ENCODE measurements around the gene SPNS2.

Gene SPNS2

DNA sequence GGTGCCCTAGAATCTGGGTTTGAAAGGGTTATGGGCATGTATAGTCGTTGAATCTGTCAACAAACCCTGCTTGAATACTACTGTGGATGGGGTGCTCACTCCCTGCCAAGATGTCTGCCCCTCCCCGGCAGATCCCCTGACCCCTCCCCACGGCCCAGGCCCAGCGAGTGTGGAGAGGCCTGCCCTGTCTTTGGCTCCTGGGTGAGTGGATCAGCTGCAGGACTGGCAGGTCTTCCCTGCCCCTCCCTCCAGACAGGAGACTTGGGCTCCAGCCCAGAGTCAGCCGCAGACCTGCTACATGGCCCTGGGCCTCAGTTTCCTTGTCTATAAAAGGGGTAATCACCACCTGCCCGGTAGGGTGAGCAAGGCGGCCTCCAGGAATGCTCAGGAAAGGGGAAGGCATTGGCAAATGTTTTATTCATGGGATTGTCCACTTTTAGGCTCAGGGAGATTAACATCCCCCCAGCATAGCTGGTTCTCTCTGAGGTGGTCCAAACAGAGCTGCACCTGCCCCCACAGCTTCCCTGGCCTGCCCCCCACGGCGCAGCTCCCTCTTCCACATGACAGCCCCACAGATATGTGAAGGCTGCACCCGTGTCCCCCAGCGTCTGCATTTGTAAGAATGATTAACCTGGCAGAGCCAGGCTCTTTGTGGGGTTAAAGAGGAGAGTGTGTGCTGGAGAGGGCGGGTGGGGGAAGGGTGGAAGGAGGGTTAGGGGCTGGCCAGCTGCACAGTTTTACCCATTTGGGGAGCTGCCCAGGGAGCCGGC is 18.5 kb upstream of the SPNS2 start:
- no peak for DNase-seq

DNA sequence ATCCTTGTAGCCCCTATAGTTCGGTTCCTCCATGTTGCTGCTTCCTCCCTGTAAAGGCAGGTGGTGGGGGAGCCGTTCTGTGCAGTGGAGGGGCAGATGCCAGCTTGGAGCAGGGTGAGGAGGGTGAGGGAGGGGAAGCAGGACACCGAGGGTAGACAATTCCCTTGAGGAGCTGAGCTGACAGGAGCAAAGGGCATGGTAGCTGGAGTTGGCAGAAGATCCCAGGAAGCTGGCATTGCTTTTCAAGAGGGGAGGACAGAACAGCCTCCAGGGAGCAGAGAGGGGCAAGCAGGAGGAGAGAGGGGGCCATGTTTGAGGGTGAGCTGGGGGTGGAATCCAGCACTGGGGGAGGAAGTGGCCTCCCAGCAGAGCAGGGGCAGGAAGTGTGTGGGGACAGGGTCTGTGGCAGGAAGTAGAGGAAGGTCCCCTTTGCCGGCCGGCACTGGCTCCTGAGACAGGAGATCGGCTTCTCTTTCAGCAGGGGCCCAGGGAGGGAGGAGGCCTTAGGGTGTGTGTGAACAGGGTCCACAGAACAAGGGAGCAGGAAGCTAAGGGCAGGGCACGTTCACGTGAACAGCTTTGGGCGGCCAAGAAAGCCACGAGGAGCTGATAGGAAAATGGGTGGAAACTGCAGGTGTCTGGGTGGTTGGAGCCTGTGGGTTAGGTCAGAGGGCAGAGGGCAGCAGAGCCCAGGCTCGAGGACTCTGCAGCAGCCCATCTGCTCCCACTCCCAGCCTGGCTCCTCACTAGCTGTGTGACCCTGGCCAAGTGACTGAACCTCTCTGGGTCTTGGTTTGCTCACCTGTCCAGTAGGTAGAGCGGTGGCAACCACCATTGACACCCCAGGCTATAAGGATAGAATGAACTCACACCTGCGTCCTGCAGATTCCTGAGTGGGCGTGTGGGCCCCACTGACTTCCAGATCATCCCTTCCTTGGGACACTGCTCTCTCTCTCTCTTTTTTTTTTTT is 17.5 kb upstream of the SPNS2 start:
- no peak for DNase-seq

DNA sequence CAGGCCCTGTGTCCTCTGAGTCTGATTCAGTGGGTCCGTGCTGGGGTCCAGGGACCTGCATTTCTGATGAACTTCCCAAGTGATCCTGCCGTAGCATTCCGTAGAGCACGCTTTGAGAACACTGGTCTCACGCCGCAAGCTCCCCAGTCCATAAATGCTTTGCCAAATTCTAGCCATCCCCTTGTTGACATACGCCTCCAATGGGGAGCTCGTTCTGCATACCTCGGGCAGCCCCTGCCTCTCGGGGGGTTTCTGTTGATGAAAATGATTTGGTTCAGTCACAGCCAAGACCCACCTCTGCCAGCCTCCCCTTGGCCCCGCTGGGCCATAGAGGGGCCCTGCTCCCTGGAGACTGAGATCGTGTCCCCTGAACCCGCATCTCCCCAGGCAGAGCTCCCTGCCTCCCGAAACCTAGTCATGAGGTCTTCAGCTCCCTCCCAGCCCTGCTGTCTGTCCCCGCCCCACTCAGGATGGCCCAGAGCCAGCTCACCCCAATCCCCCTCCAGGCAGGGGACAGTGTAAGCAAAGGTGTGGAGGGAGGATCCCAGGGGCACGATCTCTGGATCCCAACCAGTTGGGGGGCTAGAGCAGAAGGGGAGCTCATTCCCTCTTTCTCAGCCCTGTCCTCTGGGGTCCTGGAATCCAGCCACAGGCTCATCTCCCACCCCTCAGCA is 16.2 kb upstream of the SPNS2 start:
- no peak for DNase-seq

DNA sequence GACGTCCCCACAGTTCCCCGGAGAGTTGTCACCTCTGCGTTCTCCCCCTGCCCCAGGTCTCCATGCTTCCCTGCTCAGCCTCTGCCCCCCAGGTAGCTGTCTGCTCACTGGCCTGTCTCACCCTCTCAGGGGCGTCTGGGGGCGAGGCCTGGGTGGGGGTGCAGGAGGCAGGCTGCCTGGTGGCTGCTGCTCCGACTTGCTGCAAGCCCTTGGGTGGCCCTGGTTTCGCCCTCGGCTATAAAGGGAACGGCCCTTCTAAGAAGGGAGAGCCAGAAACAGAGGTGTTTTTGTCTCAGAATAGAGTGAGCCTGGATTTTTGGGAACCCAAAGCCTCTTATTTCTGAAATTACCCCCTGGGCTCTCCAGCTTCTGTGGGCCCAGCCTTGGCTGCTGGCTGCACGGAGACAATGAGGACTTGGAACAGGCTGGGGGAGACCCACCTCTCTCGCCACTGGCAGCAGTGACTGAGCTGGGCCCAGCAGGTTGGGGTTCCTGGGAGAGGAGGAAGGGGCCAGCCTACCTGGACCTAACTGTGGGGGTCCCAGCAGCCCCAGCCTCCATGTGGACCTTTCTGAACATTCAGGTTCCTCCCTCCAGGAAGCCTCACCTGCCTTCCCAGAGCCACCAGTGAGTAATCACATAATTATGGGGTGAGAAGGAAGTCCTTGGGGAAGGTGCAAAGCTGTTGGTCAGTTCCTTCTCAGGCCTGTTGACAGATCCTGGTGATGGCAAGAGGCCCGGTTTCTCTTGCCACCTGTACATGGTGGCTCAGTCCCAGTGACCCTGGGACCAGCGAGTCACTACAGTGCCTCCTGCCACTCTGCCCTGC is 15.5 kb upstream of the SPNS2 start:
- DNase-seq, result no peak

DNA sequence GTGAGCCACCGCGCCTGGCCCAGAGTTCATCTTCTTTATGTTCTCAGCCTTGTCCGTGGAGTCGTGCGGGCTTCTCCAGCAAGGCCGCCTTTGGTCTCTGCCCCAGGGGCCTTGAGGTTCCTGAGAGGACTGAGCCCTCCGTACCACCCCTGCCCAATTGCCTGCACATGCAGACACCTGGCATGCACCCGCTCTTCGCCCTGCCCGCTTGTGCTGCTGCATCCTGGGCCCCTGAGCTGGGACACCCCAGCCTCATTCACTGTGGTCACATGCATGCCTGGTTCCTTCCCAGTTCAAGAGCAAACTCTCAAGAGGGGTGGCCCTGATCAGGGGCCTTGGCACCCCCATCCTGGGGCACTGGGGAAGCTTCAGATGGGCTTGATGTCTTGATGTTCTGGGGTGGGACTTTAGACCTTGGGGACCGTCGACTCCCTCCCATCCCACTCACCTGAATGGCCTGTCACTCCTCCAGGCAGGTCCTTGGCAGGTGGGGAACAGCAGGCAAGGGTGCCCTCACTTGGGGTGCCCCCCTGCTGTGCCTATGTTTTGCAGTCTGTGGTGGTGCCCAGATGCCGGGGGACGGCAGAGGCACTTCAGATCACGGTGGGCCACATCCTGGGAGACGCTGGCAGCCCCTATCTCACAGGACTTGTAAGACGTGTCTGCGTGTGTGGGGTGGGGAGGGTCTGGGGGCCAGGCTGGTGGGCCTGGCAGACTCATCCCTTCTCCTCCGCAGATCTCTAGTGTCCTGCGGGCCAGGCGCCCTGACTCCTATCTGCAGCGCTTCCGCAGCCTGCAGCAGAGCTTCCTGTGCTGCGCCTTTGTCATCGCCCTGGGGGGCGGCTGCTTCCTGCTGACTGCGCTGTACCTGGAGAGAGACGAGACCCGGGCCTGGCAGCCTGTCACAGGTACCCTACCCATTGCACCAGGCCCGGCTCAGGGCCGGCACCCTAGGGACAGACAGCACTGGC is 12.7 kb upstream of the SPNS2 start:
- DNase-seq, result no peak

DNA sequence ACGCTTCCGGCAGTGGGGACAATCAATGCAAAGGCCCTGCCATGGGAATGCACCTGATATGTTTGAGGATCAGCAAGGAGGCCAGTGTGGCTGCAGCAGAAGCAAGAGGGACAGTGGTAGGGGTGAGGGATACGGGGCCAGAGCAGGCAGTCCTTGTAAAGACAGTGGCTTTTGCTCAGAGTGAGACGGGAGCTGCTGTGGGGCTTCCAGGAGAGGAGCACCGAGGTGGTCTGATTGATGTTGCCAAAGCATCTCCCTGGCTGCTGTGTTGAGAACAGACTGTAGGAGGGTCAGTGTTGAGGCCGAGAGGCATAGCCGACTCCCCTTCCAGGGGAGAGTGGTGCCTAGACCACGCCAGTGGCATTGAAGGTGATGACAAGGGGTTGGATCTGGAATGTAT is 11.4 kb upstream of the SPNS2 start:
- no peak for DNase-seq

DNA sequence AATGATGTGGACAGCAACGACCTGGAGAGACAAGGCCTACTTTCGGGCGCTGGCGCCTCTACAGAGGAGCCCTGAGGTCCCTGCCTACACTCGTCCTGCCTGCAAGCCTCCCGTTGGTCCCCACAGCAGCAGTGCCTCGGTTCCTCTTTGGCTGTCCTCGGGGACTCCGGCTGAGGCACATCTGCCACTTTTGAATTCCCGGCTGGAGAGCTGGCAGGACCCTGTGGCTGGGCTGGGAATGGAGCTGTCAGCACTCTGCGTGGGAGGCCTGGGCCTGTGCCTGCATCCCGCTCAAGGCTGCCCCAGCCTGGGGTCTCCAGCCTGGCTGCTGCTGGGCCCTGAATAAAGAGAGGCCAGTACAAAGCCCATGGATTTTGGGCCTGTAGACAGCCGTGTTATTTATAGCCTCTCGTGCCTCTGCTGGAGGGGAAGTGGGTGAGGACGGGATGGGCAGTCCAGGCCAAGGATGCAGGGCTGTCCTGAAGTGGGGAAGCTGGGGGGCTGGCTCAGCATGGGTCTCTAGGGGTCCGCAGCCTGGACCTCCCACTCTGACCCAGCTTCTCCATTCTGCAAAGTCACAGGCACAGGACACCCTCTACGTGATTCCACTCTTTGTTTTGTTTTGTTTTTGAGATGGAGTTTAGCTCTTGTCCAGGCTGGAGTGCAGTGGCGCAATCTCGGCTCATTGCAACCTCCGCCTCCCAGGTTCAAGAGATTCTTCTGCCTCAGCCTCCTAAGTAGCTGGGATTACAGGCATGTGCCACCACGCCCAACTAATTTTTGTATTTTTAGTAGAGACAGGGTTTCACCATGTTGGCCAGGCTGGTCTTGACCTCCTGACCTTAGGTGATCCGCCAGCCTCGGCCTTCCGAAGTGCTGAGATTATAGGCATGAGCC is 10.6 kb upstream of the SPNS2 start:
- no peak for DNase-seq

DNA sequence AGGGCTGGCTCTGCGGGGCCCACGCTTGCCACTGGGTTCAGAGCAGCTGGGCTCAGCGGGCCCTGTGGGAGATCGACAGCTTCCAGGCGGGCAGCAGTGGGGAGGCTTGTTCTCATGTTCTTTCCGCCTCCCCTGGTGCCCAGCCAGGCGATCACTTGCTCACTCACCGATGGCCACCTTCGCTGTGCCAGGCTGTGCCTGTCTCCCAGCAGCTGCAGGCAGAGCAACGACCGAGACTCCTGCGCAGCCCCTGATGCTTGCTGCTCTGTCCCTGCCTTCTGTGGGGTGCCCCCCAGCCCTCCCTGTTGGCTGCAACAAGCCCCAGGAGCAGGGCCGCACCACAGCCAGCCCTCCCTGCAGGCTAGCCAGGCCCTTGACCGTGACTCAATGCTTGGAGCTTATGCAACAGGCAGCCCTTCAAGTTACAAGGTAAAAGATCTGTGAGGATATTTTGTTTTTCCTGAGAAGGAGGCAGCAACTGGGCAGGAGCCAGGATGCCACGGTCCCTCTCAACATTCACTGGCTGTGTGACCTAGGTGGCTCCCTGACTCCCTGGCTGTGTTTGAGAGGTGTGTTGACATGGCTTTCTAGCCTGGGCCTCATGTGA is 9.6 kb upstream of the SPNS2 start:
- no peak for DNase-seq

DNA sequence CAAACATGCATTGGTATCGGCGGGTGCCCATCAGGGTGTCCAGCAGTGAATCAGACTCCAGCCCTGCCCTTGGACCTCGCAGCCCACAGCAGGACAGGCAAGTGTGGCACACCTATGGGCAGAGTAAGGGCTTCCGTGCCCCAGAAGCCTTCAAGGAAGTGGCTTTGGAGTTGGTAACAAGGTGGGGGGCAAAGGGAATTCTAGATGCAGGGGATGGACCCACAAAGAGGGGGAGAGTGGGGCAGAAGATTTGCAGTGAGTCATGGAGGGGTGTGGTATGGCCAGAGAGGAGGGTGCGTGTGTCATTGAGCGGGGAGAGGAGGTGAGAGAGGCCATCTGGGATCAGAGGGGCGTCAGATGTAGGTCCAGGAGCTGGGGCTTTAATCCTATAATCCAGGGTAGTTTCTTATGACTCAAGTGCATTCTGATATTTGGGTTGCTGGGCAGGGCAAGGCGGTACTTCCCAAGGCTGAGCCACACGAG is 8.5 kb upstream of the SPNS2 start:
- DNase-seq, result no peak

DNA sequence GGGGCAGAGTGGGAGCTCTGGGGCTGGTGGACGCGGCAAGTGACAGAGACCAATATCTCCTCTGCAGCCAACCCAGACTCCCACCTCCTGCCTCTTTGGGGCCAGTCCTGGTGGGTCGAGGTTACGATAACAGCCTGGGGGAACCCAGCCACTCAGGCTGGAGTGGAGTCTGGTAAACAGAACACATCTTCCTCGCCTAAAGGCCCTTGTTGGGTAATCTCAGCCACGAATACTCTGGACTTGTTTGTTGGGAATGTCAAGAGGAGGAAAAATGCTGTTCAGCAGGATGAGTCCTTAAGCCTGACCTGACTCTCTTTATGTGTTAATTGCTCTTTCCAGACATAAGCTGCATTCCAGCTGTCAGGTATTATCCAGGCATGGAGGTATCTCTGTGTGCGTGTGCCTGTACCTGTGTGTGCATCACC is 8.0 kb upstream of the SPNS2 start:
- DNase-seq, result no peak

DNA sequence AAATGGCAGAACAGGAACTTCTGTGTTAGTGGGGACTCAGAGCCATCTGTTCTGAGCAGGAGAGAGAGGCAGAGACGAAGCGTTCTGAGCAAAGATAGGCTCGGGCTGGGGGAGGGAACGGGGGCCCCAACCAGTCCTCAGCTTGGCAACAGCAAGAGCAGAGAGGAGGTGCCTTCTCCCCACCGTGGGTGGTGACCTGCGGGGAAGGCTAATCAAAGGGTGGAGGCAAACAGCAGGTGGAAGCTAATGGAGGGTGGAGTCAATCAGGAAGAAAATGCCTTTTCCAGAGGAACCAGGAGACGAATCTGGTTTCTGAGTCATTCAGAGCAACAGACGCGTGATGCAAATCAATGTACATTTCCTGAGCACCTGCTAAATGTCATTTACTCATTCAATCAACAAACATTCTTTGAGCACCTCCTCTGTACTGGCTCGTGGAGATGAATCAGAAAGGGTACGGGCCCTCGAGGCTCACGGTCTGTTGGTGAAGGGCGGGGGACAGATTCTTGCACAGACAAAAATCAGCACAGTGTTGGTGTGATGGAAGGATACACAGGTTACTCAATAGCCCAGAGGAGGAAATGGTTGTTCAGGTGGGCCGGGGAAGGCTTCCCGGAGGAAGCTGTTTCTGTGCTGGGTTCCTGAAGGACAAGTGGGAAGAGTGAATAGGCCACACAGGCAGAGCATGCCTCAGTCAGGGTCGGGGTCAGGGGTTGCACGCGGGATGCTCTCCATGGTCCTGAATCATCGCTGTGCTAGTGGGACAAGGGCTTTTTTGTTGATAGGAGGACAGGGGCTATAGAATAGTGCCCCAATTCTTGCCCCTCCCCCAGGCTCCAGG is 5.7 kb upstream of the SPNS2 start:
- DNase-seq, result peak in 24 of 56 donors; percentile 8 to 66 (median 29)

DNA sequence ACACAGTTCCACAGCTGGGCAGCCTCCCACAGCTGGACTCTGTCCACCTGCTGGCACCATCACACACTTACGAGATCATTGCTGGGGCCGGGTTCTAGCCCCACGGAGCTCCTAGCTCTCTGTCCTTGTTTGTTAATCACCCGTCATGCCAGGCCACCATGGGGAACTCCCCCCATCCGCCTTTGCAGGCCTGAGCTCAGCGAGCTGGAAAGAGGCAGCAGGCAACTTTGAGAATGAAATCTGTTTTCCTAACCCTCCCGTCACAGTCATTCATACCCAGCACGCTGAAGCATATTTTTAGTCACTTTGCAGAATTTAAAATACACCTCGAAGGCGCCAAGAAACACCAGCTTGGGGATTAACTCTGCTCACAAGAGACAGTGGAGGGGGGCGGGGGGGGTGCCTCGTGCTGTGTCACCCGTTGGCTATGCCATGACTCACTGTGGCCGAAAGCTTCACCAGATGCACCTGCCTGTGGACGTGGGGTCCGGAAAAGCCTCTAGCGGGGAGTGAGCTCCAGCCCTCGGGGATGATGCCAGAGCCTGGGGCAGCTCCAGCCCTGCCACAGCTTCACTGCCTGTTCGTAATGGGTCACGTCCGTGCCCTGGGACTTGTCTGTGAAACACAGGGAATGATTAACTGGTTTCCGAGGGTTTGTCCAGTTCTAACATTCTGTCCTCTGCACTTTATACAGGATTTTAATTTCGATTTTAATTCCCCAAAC is 1.4 kb upstream of the SPNS2 start:
- DNase-seq, result peak in 10 of 56 donors; percentile 6 to 40 (median 19)

DNA sequence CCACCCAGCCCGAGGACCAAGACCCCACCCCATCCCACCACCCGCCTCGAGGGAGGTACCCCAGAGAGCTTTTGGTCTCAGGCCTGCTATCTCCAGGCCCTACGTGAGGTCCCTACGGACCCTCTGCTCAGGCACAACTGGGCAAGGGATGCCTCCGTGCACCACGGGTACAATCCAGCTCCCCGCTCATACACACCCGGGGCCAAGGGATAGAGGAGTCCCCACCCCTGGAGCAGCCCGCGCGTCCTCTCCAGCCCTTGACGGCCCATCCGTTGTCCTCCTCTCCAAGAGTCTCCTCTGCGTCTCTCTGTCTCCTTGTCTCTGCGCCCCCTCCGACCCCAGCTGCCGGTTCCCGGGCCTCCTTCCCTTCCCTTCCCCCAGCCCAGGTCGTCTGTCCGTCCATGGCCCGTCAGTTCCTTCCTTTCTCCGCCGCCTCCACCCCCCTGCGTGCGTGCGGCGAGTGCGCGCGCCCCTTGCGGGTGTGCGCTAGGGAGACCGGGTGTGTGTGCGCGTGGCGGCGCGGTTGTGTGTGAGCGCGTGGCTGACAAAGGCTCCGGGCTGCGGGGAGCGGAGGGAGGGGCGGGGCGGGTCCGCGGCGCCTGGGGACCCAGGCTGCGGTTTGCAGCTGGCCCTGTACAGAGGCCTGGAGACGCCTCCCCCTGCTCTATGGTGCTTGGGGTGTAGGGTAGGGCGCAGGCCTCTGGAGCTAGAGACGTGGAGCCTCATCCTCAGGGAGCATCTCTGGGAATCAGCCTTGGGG is 930 bp downstream of the SPNS2 start:
- peak in 43 of 56 donors; percentile 13 to 73 (median 45) for DNase-seq

DNA sequence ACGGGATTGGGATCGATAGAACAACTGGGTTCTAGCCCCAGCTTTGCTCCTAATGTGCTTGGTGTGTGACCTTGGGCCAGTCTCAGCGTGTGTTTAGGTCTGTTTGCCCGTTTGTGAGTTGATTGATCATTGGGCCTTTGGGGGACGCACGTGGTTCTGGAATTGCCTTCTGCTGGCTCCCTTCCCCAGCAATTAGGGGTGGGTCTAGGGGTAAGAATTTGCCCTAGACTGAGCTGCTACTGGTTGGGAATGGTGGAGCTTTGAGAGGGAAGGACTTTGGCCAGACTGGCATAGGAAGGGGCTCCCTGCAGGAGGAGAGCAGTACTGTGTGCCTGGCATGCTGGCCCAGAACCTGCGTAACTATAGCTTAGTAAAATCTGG is 1.5 kb downstream of the SPNS2 start:
- peak in 1 of 56 donors; percentile 56 for DNase-seq

DNA sequence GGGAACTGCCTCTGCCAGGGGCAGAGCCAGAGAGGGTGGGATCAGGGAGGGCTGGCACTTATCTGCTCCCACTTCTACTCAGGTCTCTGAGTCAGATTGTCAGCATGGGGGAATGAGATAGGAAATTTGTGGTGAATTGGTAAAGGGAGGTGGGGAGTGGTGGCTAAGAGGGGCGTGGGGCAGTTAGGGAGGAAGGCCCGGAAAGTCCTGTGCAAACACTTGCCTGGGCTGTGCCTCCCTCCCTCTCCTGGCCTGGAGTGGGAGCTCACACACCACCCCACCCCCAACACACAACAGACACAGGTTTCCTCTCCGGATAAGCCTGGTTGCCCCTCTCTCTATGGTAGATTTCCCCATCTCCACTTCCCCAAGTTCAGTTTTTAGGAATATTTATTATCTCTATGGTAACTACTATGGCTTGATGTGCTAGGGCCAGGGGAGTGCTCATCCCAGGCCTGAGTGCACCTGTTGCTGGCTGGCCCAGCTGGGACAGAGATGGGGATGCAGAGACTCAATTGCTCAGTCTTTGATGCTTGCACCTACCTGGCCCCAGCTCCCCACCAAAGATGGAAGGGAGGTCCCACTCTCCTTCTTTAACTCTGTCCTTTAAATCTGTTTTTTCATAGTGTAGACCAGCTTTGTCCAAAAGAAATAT is 2.7 kb downstream of the SPNS2 start:
- no peak for DNase-seq
